CD4-positive, alpha-beta T cell (primary cell): ENCODE measurements around the gene PHF10. TPM values are rescaled to one million over a fixed set of nuclear protein-coding genes. Genes with fewer than 3 reads are reported as not detected.
A peak's percentile ranks its signal among the peaks of the same experiment; 100 is the strongest.

Experiments used
- ATAC-seq: fragments of 200-7000 bp; cut with Tn5 transposase; one replicate; pipeline ENCODE4 v1.10.0; 2022; ENCODE audit warnings: mild to moderate bottlenecking; ENCODE audit not compliant: poor library complexity
- CTCF ChIA-PET: fragments of 350-600 bp; sonication (Branson Sonifier 250); formaldehyde crosslinking; loops from one replicate; lab custom pipeline; 2021; ENCODE audit warnings: antibody characterized with exemption, inconsistent platforms; lab: Charles Lee
- POLR2A ChIA-PET: fragments of 350-600 bp; sonication (Branson Sonifier 250); formaldehyde crosslinking; loops from one replicate; lab custom pipeline; 2021; ENCODE audit warnings: antibody characterized with exemption, inconsistent platforms; lab: Charles Lee
- DNase-seq, 14 experiments: peaks; one replicate each; pipeline ENCODE4 v3.0.0-alpha.2; 2013 to 2020; ENCODE audit warnings: mixed read lengths in 2 of 14
- H3K27ac ChIP-seq, 2 donors: one replicate each; pipeline versions ENCODE4 v1.5.1 to v1.7.0; 2013; ENCODE audit warnings: low read length in 2 of 2, low read depth in 1 of 2, mild to moderate bottlenecking in 1 of 2
- H3K27me3 ChIP-seq, 2 experiments: 1 replicate in 1 of 2; 2 replicates in 1 of 2; pipeline versions ENCODE4 v1.6.1 to v1.7.0; 2013; ENCODE audit warnings: low read length in 2 of 2, control low read depth in 1 of 2, mild to moderate bottlenecking in 1 of 2, moderate library complexity in 1 of 2; ENCODE audit not compliant: insufficient read depth in 2 of 2, control insufficient read depth in 1 of 2
- H3K36me3 ChIP-seq: one replicate; pipeline ENCODE4 v1.6.1; 2013; ENCODE audit warnings: low read length, control low read depth; ENCODE audit not compliant: insufficient read depth
- H3K4me1 ChIP-seq: one replicate; pipeline ENCODE4 v1.6.1; 2013; ENCODE audit warnings: low read length, control low read depth; ENCODE audit not compliant: insufficient read depth
- H3K4me3 ChIP-seq: one replicate; pipeline ENCODE4 v1.5.1; 2013; ENCODE audit warnings: mild to moderate bottlenecking, low read length, moderate library complexity
- H3K9me3 ChIP-seq, 2 experiments: 1 replicate in 1 of 2; 2 replicates in 1 of 2; pipeline versions ENCODE4 v1.6.1 to v1.7.0; 2013; ENCODE audit warnings: low read length in 2 of 2, mild to moderate bottlenecking in 2 of 2, control low read depth in 1 of 2, moderate library complexity in 1 of 2; ENCODE audit not compliant: control insufficient read depth in 1 of 2, insufficient read depth in 1 of 2
- H3K27ac Mint-ChIP-seq: one replicate; pipeline ENCODE4 v1.8.0; 2020; ENCODE audit warnings: mixed read lengths
- H3K27me3 Mint-ChIP-seq: one replicate; pipeline ENCODE4 v1.8.0; 2021; ENCODE audit warnings: mixed read lengths
- H3K36me3 Mint-ChIP-seq: one replicate; pipeline ENCODE4 v1.8.0; 2021; ENCODE audit warnings: low read depth, mixed read lengths
- H3K4me1 Mint-ChIP-seq: one replicate; pipeline ENCODE4 v1.8.0; 2021; ENCODE audit warnings: low read depth, mixed read lengths
- H3K4me3 Mint-ChIP-seq: one replicate; pipeline ENCODE4 v1.8.0; 2020; ENCODE audit warnings: mild to moderate bottlenecking, mixed read lengths
- H3K9me3 Mint-ChIP-seq: one replicate; pipeline ENCODE4 v1.8.0; 2020; ENCODE audit warnings: mixed read lengths
- intact Hi-C, 2 experiments: fragments of 100-400 bp; cut with DNase I in 1 of 2; cut with micrococcal nuclease in 1 of 2; formaldehyde crosslinking; loops; one replicate each; pipeline versions ENCODE4 v1.15.1 to v1.9.0; 2023 to 2025; cut with DNase I, micrococcal nuclease
- total RNA-seq, 174 experiments: library from RNA in 2 of 174; stranded (reverse) in 2 of 174; gene quantifications; one replicate each; pipeline ENCODE4 v1.2.3 and lab custom pipeline; 2021 to 2026
- TF ChIP-seq, protein P1 (sequence below): fragments of 200-600 bp; IDR thresholded peaks from one replicate; pipeline ENCODE4 v1.8.0; 2022; ENCODE audit warnings: antibody characterized with exemption, mild to moderate bottlenecking

Gene PHF10
- total RNA-seq, 2 experiments from 2014 or later = 93.9 to 97.8 TPM

DNA sequence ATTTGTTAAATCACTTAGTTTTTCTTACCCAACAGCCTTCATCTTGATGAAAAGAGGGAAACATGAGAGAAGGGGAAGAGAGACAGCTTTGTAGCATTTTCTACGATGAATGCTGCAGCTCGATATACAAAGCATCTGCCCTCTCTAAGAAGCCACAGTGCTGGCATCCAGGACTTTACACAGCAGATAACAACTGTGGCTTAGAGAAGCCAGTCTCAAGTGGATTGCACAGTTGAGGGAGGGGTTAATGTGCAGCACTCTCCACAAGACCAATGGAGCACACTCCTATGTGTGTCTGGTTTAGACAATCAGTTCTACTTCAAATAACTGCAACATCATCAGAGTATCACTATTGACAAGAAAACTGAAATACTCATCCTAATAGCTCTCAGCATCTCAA, 16.5 kb downstream of the PHF10 start:
- H3K27me3 ChIP-seq = no peaks in the 10 kb centered on the region
- H3K4me3 ChIP-seq = no peak overlapping the region
- TF ChIP-seq, protein P1, sequence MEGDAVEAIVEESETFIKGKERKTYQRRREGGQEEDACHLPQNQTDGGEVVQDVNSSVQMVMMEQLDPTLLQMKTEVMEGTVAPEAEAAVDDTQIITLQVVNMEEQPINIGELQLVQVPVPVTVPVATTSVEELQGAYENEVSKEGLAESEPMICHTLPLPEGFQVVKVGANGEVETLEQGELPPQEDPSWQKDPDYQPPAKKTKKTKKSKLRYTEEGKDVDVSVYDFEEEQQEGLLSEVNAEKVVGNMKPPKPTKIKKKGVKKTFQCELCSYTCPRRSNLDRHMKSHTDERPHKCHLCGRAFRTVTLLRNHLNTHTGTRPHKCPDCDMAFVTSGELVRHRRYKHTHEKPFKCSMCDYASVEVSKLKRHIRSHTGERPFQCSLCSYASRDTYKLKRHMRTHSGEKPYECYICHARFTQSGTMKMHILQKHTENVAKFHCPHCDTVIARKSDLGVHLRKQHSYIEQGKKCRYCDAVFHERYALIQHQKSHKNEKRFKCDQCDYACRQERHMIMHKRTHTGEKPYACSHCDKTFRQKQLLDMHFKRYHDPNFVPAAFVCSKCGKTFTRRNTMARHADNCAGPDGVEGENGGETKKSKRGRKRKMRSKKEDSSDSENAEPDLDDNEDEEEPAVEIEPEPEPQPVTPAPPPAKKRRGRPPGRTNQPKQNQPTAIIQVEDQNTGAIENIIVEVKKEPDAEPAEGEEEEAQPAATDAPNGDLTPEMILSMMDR = no peak
- H3K27ac ChIP-seq = no peak overlapping the region
- no peak overlapping the region for H3K4me3 Mint-ChIP-seq
- ATAC-seq = no peak
- H3K27me3 Mint-ChIP-seq = no peaks in the 10 kb centered on the region
- DNase-seq = no peak
- H3K9me3 Mint-ChIP-seq = no peaks in the 10 kb centered on the region
- H3K4me1 Mint-ChIP-seq = peaks cover 49% of the 10 kb centered on the region
- H3K36me3 Mint-ChIP-seq = peaks cover 79% of the 10 kb centered on the region
- ChIA-PET POLR2A (interaction anchor here (1.0 to 4.4 kb wide), 2 partner anchors 15 to 44 kb away, joined by 4 to 44 read pairs; no protein-coding TSS in a partner anchor), CTCF (interaction anchor here (3.7 kb wide), 1 partner anchor 13 kb away, joined by 29 read pairs; no protein-coding TSS in a partner anchor)
- H3K4me1 ChIP-seq = peaks cover 5% of the 10 kb centered on the region
- H3K9me3 ChIP-seq = no peaks in the 10 kb centered on the region
- H3K27ac Mint-ChIP-seq = peak overlapping the region; percentile 43
- intact Hi-C loops = no loop called here
- peaks cover 32% of the 10 kb centered on the region for H3K36me3 ChIP-seq

DNA sequence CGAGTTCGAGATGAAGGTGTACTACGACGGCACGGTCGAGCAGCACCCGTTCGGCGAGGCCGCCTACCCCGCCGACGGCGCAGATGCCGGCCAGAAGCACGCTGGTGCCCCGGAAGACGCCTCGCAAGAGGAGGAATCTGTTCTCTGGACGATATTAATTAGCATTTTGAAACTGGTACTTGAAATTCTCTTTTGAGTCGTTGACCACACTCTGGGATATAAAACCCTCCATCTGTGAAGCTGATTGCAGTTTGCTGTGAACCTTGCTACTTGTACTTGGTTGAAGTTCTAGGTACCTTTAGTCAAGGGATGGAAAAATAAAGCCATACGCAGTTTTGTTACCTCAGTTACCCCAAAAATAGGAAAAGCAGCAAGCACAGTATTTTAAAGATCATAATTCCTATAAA, 21.5 kb downstream of the PHF10 start:
- Histone ChIP-seq H3K27ac (peak overlapping the region; percentile 87 to 92), H3K27me3 (no peaks in the 10 kb centered on the region), H3K4me1 (peaks cover 21% of the 10 kb centered on the region), H3K4me3 (peak overlapping the region; percentile 83), H3K9me3 (no peaks in the 10 kb centered on the region), H3K36me3 (peaks cover 8% of the 10 kb centered on the region)
- ChIA-PET CTCF (interaction anchor here (1.5 to 2.8 kb wide), 4 partner anchors 20 to 87 kb away, joined by 5 to 11 read pairs (median 6); partner anchors contain the start of genes DYNLT2 and ERMARD), POLR2A (interaction anchor here (1.6 to 5.7 kb wide), 7 partner anchors 10 to 881 kb away, joined by 7 to 230 read pairs (median 17); partner anchors contain the start of genes DYNLT2, ERMARD, PDCD2 and PHF10)
- peak overlapping the region; percentile 97 for H3K4me3 Mint-ChIP-seq
- H3K36me3 Mint-ChIP-seq = peaks cover 50% of the 10 kb centered on the region
- intact Hi-C loops = loop anchor here (1.0 to 5.0 kb wide), 8 partner anchors 20 to 850 kb away; partner anchors contain the start of genes DYNLT2 (in 1 of the 2), ERMARD (in 1 of the 2), FAM120B (in 1 of the 2) and PSMB1 (in 1 of the 2)
- H3K9me3 Mint-ChIP-seq = no peaks in the 10 kb centered on the region
- DNase-seq (no peak), ATAC-seq (peak; percentile 12)
- TF ChIP-seq, protein P1 = no peak
- H3K27me3 Mint-ChIP-seq = no peaks in the 10 kb centered on the region
- peaks cover 80% of the 10 kb centered on the region for H3K4me1 Mint-ChIP-seq
- peak overlapping the region; percentile 99 for H3K27ac Mint-ChIP-seq

GRCh38 chr6:169701954-169702839, 22.1 kb downstream of the PHF10 start, which contains the start of the genes C6orf120 and WDR27:
TSS of gene C6orf120 (plus strand) at chr6:169702126. CDS start at chr6:169702460, 334 bp downstream.
TSS of gene WDR27 (minus strand) at chr6:169702029. CDS start at chr6:169689005, 13,024 bp downstream.
- Histone ChIP-seq H3K27me3 (no peaks in the 10 kb centered on the region), H3K36me3 (peaks cover 8% of the 10 kb centered on the region), H3K4me3 (peak within 1 kb of the TSS; percentile 83), H3K9me3 (no peaks in the 10 kb centered on the region), H3K27ac (peak within 1 kb of the TSS; percentile 87 to 92), H3K4me1 (peaks cover 21% of the 10 kb centered on the region)
- ATAC-seq (peak; percentile 85), DNase-seq (peak; percentile 92 to 98 (median 96))
- intact Hi-C loops = loop anchor here (1.0 to 5.0 kb wide), 8 partner anchors 21 to 851 kb away; partner anchors contain the start of genes DYNLT2 (in 1 of the 2), ERMARD (in 1 of the 2), FAM120B (in 1 of the 2) and PSMB1 (in 1 of the 2)
- peaks cover 74% of the 10 kb centered on the region for H3K4me1 Mint-ChIP-seq
- ChIA-PET CTCF (interaction anchor here (1.0 to 2.8 kb wide), 7 partner anchors 15 to 882 kb away, joined by 3 to 11 read pairs (median 5); partner anchors contain the start of genes DYNLT2 and ERMARD), POLR2A (interaction anchor here (0.7 to 5.7 kb wide), 14 partner anchors 8 to 882 kb away, joined by 3 to 230 read pairs (median 6); partner anchors contain the start of genes DYNLT2, ERMARD, PDCD2 and PHF10)
- H3K36me3 Mint-ChIP-seq = peaks cover 48% of the 10 kb centered on the region
- peak within 1 kb of the TSS; percentile 99 for H3K27ac Mint-ChIP-seq
- TF ChIP-seq, protein P1 = no peak
- H3K9me3 Mint-ChIP-seq = no peaks in the 10 kb centered on the region
- peak within 1 kb of the TSS; percentile 98 for H3K4me3 Mint-ChIP-seq
- no peaks in the 10 kb centered on the region for H3K27me3 Mint-ChIP-seq
